ENCODE data around the gene SFMBT1. TPM values are rescaled to one million over a fixed set of nuclear protein-coding genes. Genes with fewer than 3 reads are reported as not detected.

Gene SFMBT1
- total and polyA plus RNA-seq, 2 of the 4 experiments (the other 2 are of a cell fraction) = 1.0 to 1.8 TPM

DNA sequence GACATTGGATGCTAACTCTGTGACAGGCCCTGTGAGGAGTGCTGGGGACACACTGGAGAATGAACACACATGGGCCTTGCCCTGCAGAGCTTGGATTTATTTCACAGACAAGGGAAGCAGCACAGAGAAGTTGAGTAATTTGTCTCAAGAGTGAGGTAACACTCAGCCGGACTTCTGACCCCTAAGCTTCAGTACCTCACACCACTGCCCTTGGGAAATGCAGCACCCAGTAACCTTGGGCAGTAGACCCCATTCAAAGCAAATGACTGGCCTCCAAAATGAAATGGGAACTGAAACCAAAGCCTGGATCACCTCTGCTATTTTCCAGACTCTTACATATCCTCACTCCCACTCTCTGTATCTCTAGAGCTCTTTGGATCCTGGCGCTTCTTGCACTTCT is 47.1 kb upstream of the SFMBT1 start:
- Histone ChIP-seq H2AK5ac (ENCODE audit: low read depth, low read length) (no peak overlapping the region), H2AFZ (replicated peaks; ENCODE audit: low read length, poor library complexity) (no peak overlapping the region), H3K4ac (ENCODE audit: low read depth, low read length) (no peak overlapping the region), H2BK120ac (ENCODE audit: low read depth, low read length) (no peak overlapping the region), H2BK20ac (ENCODE audit: low read depth, low read length) (no peak overlapping the region), H3K9ac (ENCODE audit: low read depth, low read length) (no peak overlapping the region), H3K79me1 (ENCODE audit: low read depth in 1 of 2, low read length in 2 of 2) (no peaks in the 10 kb centered on the region; a peak in 1 of 4 replicates), H4K8ac (ENCODE audit: low read depth in 2 of 2, low read length in 2 of 2) (no peak overlapping the region), H3K4me2 (ENCODE audit: low read depth, low read length) (no peak overlapping the region), H3K14ac (replicated peaks; ENCODE audit: low read depth, low read length) (no peak overlapping the region), H3K18ac (ENCODE audit: low read depth, low read length) (no peak overlapping the region), H4K91ac (ENCODE audit: insufficient read depth, low read depth, low read length) (no peak overlapping the region), H4K20me1 (ENCODE audit: insufficient read depth, low read length) (no peaks in the 10 kb centered on the region), H3K36me3 (ENCODE audit: control insufficient read depth, insufficient read depth, low read length) (peaks cover 36% of the 10 kb centered on the region), H3K9me1 (ENCODE audit: insufficient read depth, low read length) (no peaks in the 10 kb centered on the region; the same call in 1 of the 2 replicates), H2BK5ac (ENCODE audit: low read depth, low read length, poor library complexity, severe bottlenecking) (no peak overlapping the region), H3K23ac (ENCODE audit: low read depth, low read length) (no peak overlapping the region), H3K4me3 (ENCODE audit: insufficient read depth, low read depth, low read length) (no peak overlapping the region), H4K5ac (ENCODE audit: low read depth, low read length) (no peak overlapping the region), H3K4me1 (ENCODE audit: control insufficient read depth, insufficient read depth, low read length) (peaks cover 3% of the 10 kb centered on the region; the same call in 1 of the 2 replicates), H3K56ac (ENCODE audit: extremely low read depth, insufficient read depth, low read length) (no peak overlapping the region), H3K27ac (ENCODE audit: insufficient read depth, low read length) (no peak overlapping the region), H2BK15ac (ENCODE audit: low read depth, low read length) (no peak overlapping the region), H3K27me3 (ENCODE audit: control insufficient read depth, insufficient read depth, low read length) (no peaks in the 10 kb centered on the region), H3K9me3 (ENCODE audit: control insufficient read depth, insufficient read depth, low read length) (no peaks in the 10 kb centered on the region), H2AK9ac (replicated peaks; ENCODE audit: low read depth, low read length, poor library complexity) (peak overlapping the region; percentile 5)
- BruUV-seq (replicated peaks) = no TSS peak
- no CpG with 5 or more reads among the region's 2 CpGs for WGBS, 2 experiments (ENCODE audit: extremely low coverage in 2 of 2, insufficient read length in 1 of 2)
- intact Hi-C loops (cut with micrococcal nuclease) = no loop called here
- dilution Hi-C loops (cut with HindIII; ENCODE audit: low sequenced_read_pairs, unreplicated experiment) = no loop called here
- CTCF ChIA-PET = no interaction called here
- DNase-seq (no peak), ATAC-seq (ENCODE audit: low read depth) (no peak)
- TF ChIP-seq, protein P1, sequence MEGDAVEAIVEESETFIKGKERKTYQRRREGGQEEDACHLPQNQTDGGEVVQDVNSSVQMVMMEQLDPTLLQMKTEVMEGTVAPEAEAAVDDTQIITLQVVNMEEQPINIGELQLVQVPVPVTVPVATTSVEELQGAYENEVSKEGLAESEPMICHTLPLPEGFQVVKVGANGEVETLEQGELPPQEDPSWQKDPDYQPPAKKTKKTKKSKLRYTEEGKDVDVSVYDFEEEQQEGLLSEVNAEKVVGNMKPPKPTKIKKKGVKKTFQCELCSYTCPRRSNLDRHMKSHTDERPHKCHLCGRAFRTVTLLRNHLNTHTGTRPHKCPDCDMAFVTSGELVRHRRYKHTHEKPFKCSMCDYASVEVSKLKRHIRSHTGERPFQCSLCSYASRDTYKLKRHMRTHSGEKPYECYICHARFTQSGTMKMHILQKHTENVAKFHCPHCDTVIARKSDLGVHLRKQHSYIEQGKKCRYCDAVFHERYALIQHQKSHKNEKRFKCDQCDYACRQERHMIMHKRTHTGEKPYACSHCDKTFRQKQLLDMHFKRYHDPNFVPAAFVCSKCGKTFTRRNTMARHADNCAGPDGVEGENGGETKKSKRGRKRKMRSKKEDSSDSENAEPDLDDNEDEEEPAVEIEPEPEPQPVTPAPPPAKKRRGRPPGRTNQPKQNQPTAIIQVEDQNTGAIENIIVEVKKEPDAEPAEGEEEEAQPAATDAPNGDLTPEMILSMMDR (conservative IDR thresholded peaks at IDR 0.05; ENCODE audit: low read depth, low read length) = no peak
- TF ChIP-seq RAD21 (IDR thresholded peaks at IDR 0.05; ENCODE audit: low read length) (no peak), MAFK (IDR thresholded peaks at IDR 0.05; ENCODE audit: low read depth, low read length) (no peak), BHLHE40 (IDR thresholded peaks at IDR 0.05; ENCODE audit: low read depth, low read length) (no peak), USF2 (IDR thresholded peaks at IDR 0.05; ENCODE audit: low read depth, low read length) (no peak), FOS (IDR thresholded peaks at IDR 0.05; ENCODE audit: low read depth, low read length) (no peak), RFX5 (IDR thresholded peaks at IDR 0.05; ENCODE audit: low read depth, low read length) (no peak), MAZ (IDR thresholded peaks at IDR 0.05; ENCODE audit: borderline replicate concordance, low read depth, low read length) (no peak), POLR2A (IDR thresholded peaks at IDR 0.05; ENCODE audit: low read depth, low read length) (no peak), SMC3 (IDR thresholded peaks at IDR 0.05; ENCODE audit: low read depth, low read length) (no peak), MXI1 (IDR thresholded peaks at IDR 0.05; ENCODE audit: borderline replicate concordance, low read depth, low read length) (no peak), CHD1 (IDR thresholded peaks at IDR 0.05; ENCODE audit: low read depth, low read length) (no peak), NFE2L2 (IDR thresholded peaks at IDR 0.05; ENCODE audit: low read depth, low read length) (no peak), ELK1 (IDR thresholded peaks at IDR 0.05; ENCODE audit: borderline replicate concordance, low read depth, low read length) (no peak)
- in situ Hi-C loops (cut with MboI; ENCODE audit: low sequenced_read_pairs) = no loop called here
- POLR2A ChIA-PET (ENCODE audit: unreplicated experiment) = no interaction called here

All from IMR-90 (cell line).